Measurements from ENCODE around the gene LONP1. TPM values are rescaled to one million over a fixed set of nuclear protein-coding genes. Genes with fewer than 3 reads are reported as not detected.

LONP1 gene
- total RNA-seq, 1 experiment from 2014 or later = 113 TPM

DNA sequence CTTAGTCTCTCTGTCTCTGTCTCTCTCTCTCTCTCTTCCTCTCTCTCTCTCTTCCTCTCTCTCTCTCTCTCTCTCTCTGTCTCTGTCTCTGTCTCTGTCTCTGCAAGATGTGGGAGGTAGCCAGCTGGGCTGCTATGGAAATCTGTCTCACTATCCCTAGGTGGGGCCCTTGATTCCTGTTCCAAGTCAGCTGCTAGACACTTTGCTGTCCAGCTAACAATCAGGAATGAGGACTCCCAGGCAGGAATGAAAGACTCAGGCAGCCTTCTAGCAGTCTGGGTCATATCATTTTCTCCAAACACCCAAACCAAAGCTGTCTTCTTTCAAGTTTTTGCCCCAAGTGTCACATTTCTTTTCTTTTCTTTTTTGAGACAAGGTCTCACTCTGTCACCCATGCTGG, 23.7 kb upstream of the LONP1 start:
- DNase-seq = no peak
- Histone ChIP-seq H3K4me2 (ENCODE audit: insufficient read depth, insufficient read length, low read length) (no peak overlapping the region), H2AK5ac (ENCODE audit: insufficient read length, low read length) (no peak overlapping the region), H3K9ac (ENCODE audit: extremely low read depth, insufficient read length, low read length) (no peak overlapping the region), H2BK120ac (ENCODE audit: low read depth, low read length, poor library complexity, severe bottlenecking) (no peak overlapping the region), H2AFZ (ENCODE audit: low read length) (no peak overlapping the region), H2BK5ac (ENCODE audit: insufficient read length, low read length) (no peak overlapping the region), H3K23ac (ENCODE audit: insufficient read length, low read depth, low read length) (no peak overlapping the region), H2BK20ac (ENCODE audit: low read depth, low read length, poor library complexity, severe bottlenecking) (no peak overlapping the region), H3K4ac (ENCODE audit: low read depth, low read length) (no peak overlapping the region), H2BK15ac (ENCODE audit: low read depth, low read length) (no peak overlapping the region), H3K27me3 (ENCODE audit: insufficient read depth, low read length) (no peaks in the 10 kb centered on the region), H3K9me3 (ENCODE audit: control insufficient read depth, low read depth, low read length) (no peaks in the 10 kb centered on the region), H2BK12ac (ENCODE audit: insufficient read length, low read depth, low read length) (no peak overlapping the region), H3K14ac (ENCODE audit: insufficient read depth, low read length) (no peak overlapping the region), H4K91ac (ENCODE audit: insufficient read length, low read depth, low read length) (no peak overlapping the region), H3K23me2 (ENCODE audit: insufficient read length, low read depth, low read length, poor library complexity, severe bottlenecking) (no peaks in the 10 kb centered on the region), H3T11ph (ENCODE audit: low read length) (no peak overlapping the region), H3K18ac (ENCODE audit: insufficient read length, low read depth, low read length) (no peak overlapping the region), H4K5ac (ENCODE audit: insufficient read length, low read depth, low read length) (no peak overlapping the region), H3K79me1 (ENCODE audit: insufficient read depth, low read depth, low read length, poor library complexity, severe bottlenecking) (no peaks in the 10 kb centered on the region), H3K56ac (ENCODE audit: insufficient read length, low read depth, low read length) (no peak overlapping the region), H3K4me1 (ENCODE audit: insufficient read depth, low read length) (no peaks in the 10 kb centered on the region), H4K20me1 (ENCODE audit: control insufficient read depth, insufficient read depth, insufficient read length) (no peaks in the 10 kb centered on the region), H4K8ac (replicated peaks; ENCODE audit: insufficient read length, low read depth, low read length) (no peak overlapping the region), H3K27ac (ENCODE audit: insufficient read length, low read depth, low read length) (no peak overlapping the region), H3K79me2 (ENCODE audit: insufficient read depth, low read length) (no peaks in the 10 kb centered on the region)
- H3K27ac Mint-ChIP-seq = no peak overlapping the region
- 0 out of 5 replicates have a peak, but pooled peaks cover 0 to 3% of the 10 kb centered on the region in 2 experiments for H3K9me3 Mint-ChIP-seq
- 0 out of 4 replicates have a peak, but pooled peaks cover 0 to 2% of the 10 kb centered on the region in 2 experiments for H3K4me1 Mint-ChIP-seq
- peaks cover 22% of the 10 kb centered on the region for H3K27me3 Mint-ChIP-seq (ENCODE audit: low read depth)
- TF ChIP-seq, protein P1, sequence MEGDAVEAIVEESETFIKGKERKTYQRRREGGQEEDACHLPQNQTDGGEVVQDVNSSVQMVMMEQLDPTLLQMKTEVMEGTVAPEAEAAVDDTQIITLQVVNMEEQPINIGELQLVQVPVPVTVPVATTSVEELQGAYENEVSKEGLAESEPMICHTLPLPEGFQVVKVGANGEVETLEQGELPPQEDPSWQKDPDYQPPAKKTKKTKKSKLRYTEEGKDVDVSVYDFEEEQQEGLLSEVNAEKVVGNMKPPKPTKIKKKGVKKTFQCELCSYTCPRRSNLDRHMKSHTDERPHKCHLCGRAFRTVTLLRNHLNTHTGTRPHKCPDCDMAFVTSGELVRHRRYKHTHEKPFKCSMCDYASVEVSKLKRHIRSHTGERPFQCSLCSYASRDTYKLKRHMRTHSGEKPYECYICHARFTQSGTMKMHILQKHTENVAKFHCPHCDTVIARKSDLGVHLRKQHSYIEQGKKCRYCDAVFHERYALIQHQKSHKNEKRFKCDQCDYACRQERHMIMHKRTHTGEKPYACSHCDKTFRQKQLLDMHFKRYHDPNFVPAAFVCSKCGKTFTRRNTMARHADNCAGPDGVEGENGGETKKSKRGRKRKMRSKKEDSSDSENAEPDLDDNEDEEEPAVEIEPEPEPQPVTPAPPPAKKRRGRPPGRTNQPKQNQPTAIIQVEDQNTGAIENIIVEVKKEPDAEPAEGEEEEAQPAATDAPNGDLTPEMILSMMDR (conservative IDR thresholded peaks at IDR 0.05) = no peak
- H3K36me3 Mint-ChIP-seq (ENCODE audit: insufficient read depth in 1 of 3, low read depth in 3 of 3) = no peaks in the 10 kb centered on the region
- no peak overlapping the region for H3K4me3 Mint-ChIP-seq
